CD8-positive, alpha-beta memory T cell (primary cell): ENCODE measurements around the gene RIT2. TPM values are rescaled to one million over a fixed set of nuclear protein-coding genes. Genes with fewer than 3 reads are reported as not detected.

Experiments used
- CTCF ChIA-PET: fragments of 350-600 bp; sonication (Branson Sonifier 250); formaldehyde crosslinking; loops from one replicate; lab custom pipeline; 2021; ENCODE audit warnings: antibody characterized with exemption; lab: Charles Lee
- POLR2A ChIA-PET: fragments of 350-600 bp; sonication (Branson Sonifier 250); formaldehyde crosslinking; loops from one replicate; lab custom pipeline; 2021; ENCODE audit warnings: antibody characterized with exemption; lab: Charles Lee
- DNase-seq, 5 donors: peaks; one replicate each; pipeline versions ENCODE4 v3.0.0 to v3.0.0-alpha.2; 2020 to 2022; ENCODE audit warnings: mixed read lengths in 1 of 5
- H3K27ac ChIP-seq: one replicate; pipeline ENCODE4 v1.7.0; 2013; ENCODE audit warnings: low read depth, mild to moderate bottlenecking, low read length, moderate library complexity
- H3K27me3 ChIP-seq: 2 replicates; pipeline ENCODE4 v1.7.0; 2013; ENCODE audit warnings: low read length, mild to moderate bottlenecking; ENCODE audit not compliant: insufficient read depth, poor library complexity, severe bottlenecking
- H3K36me3 ChIP-seq: 2 replicates; pipeline ENCODE4 v1.7.0; 2013; ENCODE audit warnings: mild to moderate bottlenecking, low read length, moderate library complexity; ENCODE audit not compliant: insufficient read depth
- H3K4me1 ChIP-seq: 2 replicates; pipeline ENCODE4 v1.7.0; 2013; ENCODE audit warnings: mild to moderate bottlenecking, low read length, moderate library complexity; ENCODE audit not compliant: insufficient read depth
- H3K4me3 ChIP-seq: 2 replicates; pipeline ENCODE4 v1.7.0; 2013; ENCODE audit warnings: mild to moderate bottlenecking, low read length
- H3K9me3 ChIP-seq: 2 replicates; pipeline ENCODE4 v1.7.0; 2013; ENCODE audit warnings: mild to moderate bottlenecking, low read length
- H3K27ac Mint-ChIP-seq, 8 donors: one replicate each; pipeline ENCODE4 v1.8.0; 2020 to 2021; ENCODE audit warnings: mixed read lengths in 8 of 8, mild to moderate bottlenecking in 6 of 8, inconsistent platforms in 3 of 8, moderate library complexity in 3 of 8
- H3K27me3 Mint-ChIP-seq, 2 donors: one replicate each; pipeline ENCODE4 v1.8.0; 2020 to 2021; ENCODE audit warnings: mixed read lengths in 2 of 2, mild to moderate bottlenecking in 1 of 2, moderate library complexity in 1 of 2
- H3K36me3 Mint-ChIP-seq, 3 donors: one replicate each; pipeline ENCODE4 v1.8.0; 2020 to 2021; ENCODE audit warnings: mixed read lengths in 3 of 3, inconsistent platforms in 1 of 3, mild to moderate bottlenecking in 1 of 3
- H3K4me1 Mint-ChIP-seq, 3 donors: one replicate each; pipeline ENCODE4 v1.8.0; 2020 to 2021; ENCODE audit warnings: mixed read lengths in 3 of 3, inconsistent platforms in 1 of 3, mild to moderate bottlenecking in 1 of 3
- H3K4me3 Mint-ChIP-seq, 7 donors: one replicate each; pipeline ENCODE4 v1.8.0; 2020 to 2021; ENCODE audit warnings: mixed read lengths in 7 of 7, mild to moderate bottlenecking in 6 of 7, moderate library complexity in 4 of 7, inconsistent platforms in 2 of 7
- H3K9me3 Mint-ChIP-seq, 5 donors: one replicate each; pipeline ENCODE4 v1.8.0; 2020 to 2022; ENCODE audit warnings: mixed read lengths in 5 of 5, mild to moderate bottlenecking in 3 of 5, moderate library complexity in 2 of 5, inconsistent platforms in 1 of 5
- polyA plus RNA-seq: library from polyadenylated mRNA; unstranded; fragments of 300-500 nt; fragmentation: Illumina TruSeq; gene quantifications from one replicate; pipeline ENCODE4 v1.2.3, GENCODE V29; 2021
- total RNA-seq, 2 experiments: library from RNA; stranded (reverse); gene quantifications; one replicate each; pipeline ENCODE4 v1.2.3, GENCODE V29; 2021

RIT2 gene
- total and polyA plus RNA-seq, 3 experiments from 2014 or later: not detected

DNA sequence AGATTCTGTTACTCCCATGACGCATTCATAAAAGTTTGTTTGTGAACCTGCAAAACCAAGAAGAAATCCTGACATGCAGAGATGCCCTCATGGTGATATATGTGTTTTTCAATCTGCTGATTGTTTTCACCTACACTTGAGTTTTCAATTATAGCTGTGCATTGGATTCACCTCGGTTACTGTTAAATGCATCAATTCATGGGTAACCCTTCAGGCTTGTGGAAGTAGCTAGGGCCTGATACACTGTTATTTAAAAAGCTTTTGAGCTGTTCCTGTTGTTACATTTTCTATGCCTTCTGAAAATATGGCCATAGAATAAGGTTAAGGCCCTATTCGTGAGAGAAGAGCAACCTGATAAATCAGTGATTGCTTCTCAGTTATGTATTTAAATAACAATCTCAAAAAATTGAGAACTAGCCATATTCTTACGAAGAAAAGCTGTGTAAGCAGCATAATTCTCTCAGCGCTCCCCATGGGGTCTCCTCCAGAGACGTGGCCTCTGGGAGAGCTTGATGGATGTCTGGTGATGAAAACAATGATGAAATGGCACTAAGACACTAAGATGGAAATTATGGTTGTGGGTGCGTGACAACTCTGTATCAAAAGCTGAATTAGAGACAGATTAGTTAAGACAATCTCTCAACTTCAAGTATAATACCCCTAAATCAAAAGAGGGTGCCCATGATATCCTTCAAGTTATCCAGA is 60.5 kb downstream of the RIT2 start:
- Histone ChIP-seq H3K36me3 (no peaks in the 10 kb centered on the region), H3K4me3 (no peak overlapping the region), H3K27ac (no peak overlapping the region), H3K4me1 (no peaks in the 10 kb centered on the region), H3K27me3 (no peaks in the 10 kb centered on the region), H3K9me3 (no peaks in the 10 kb centered on the region)
- no peak overlapping the region for H3K27ac Mint-ChIP-seq
- no peak for DNase-seq
- no peaks in the 10 kb centered on the region for H3K27me3 Mint-ChIP-seq
- H3K4me3 Mint-ChIP-seq: no peak overlapping the region
- peaks cover 2 to 36% (median 9%) of the 10 kb centered on the region in 5 donors for H3K9me3 Mint-ChIP-seq
- H3K4me1 Mint-ChIP-seq: no peaks in the 10 kb centered on the region
- ChIA-PET CTCF (interaction anchor here (1.1 kb wide), 1 partner anchor 16 kb away, joined by 3 read pairs; no protein-coding TSS in a partner anchor), POLR2A (no interaction called here)
- no peaks in the 10 kb centered on the region for H3K36me3 Mint-ChIP-seq

GRCh38 chr18:43049021-43049420 is 66.5 kb downstream of the RIT2 start:
- Histone ChIP-seq H3K4me1 (no peaks in the 10 kb centered on the region), H3K4me3 (no peak overlapping the region), H3K27me3 (no peaks in the 10 kb centered on the region), H3K27ac (no peak overlapping the region), H3K36me3 (no peaks in the 10 kb centered on the region), H3K9me3 (no peaks in the 10 kb centered on the region)
- no peaks in the 10 kb centered on the region for H3K36me3 Mint-ChIP-seq
- CTCF ChIA-PET: no interaction called here
- POLR2A ChIA-PET: interaction anchor here (0.7 kb wide), 1 partner anchor 9 kb away, joined by 6 read pairs; no protein-coding TSS in a partner anchor
- DNase-seq: no peak
- H3K4me3 Mint-ChIP-seq: no peak overlapping the region
- H3K27me3 Mint-ChIP-seq: no peaks in the 10 kb centered on the region
- H3K9me3 Mint-ChIP-seq: peaks cover 1 to 25% (median 13%) of the 10 kb centered on the region in 5 donors
- H3K27ac Mint-ChIP-seq: no peak overlapping the region
- no peaks in the 10 kb centered on the region for H3K4me1 Mint-ChIP-seq

DNA sequence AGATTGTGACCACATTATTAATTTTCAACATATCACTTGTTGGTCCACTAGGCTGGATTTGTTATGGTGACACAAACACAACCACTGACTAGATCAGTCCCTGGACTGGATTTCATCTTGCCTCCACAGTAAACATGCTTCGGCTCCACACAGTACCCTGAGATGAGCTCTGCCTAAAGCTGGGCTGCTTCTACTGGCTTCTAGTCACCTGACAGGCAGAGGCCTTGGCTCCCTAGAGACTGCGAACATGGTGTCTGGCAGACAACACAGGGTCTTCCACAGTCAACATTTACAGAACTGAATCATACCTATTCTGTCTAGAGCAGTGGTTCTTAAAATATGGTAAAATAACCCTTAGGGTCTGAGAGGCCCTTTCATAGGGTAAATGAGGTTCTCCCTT is 69.2 kb downstream of the RIT2 start:
- no peak for DNase-seq
- Mint-ChIP-seq H3K4me1 (no peaks in the 10 kb centered on the region), H3K27ac (no peak overlapping the region), H3K4me3 (no peak overlapping the region), H3K9me3 (peaks cover 2 to 26% (median 11%) of the 10 kb centered on the region in 5 donors), H3K27me3 (no peaks in the 10 kb centered on the region), H3K36me3 (no peaks in the 10 kb centered on the region)
- no peak overlapping the region for H3K4me3 ChIP-seq
- no peaks in the 10 kb centered on the region for H3K9me3 ChIP-seq
- no peaks in the 10 kb centered on the region for H3K27me3 ChIP-seq
- no peak overlapping the region for H3K27ac ChIP-seq
- POLR2A ChIA-PET: no interaction called here
- H3K4me1 ChIP-seq: no peaks in the 10 kb centered on the region
- CTCF ChIA-PET: no interaction called here
- no peaks in the 10 kb centered on the region for H3K36me3 ChIP-seq

GRCh38 chr18:43043626-43044025 is 71.9 kb downstream of the RIT2 start:
- Histone ChIP-seq H3K27me3 (no peaks in the 10 kb centered on the region), H3K4me3 (no peak overlapping the region), H3K27ac (no peak overlapping the region), H3K9me3 (no peaks in the 10 kb centered on the region), H3K4me1 (no peaks in the 10 kb centered on the region), H3K36me3 (no peaks in the 10 kb centered on the region)
- Mint-ChIP-seq H3K36me3 (no peaks in the 10 kb centered on the region), H3K9me3 (peaks cover under 1 to 29% (median 13%) of the 10 kb centered on the region in 5 donors), H3K27ac (peak overlapping the region in 1 of 8 donors; percentile 42), H3K4me3 (no peak overlapping the region), H3K27me3 (no peaks in the 10 kb centered on the region), H3K4me1 (no peaks in the 10 kb centered on the region)
- CTCF ChIA-PET: no interaction called here
- no peak for DNase-seq
- POLR2A ChIA-PET: no interaction called here

DNA sequence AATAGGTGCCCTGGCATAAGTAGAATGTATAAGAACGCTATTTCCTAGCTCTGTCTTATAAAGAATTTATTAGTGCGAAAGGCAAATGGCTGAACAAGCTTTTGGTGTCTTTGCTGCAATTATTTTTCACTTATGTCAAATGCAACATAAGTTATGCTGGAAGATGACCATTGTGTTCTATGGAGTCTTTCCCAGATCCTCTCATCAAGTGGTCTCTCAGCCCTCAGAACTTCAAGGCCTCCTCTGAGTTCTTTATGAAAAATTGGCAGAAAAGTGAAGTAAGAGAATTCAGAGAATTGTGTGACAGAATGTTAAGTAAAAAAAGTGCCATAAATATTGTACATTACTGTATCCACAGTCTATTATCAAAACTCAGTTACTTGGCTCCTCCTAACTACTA is 75.2 kb downstream of the RIT2 start:
- Mint-ChIP-seq H3K9me3 (peaks cover 5 to 30% (median 17%) of the 10 kb centered on the region in 5 donors), H3K4me3 (no peak overlapping the region), H3K27me3 (no peaks in the 10 kb centered on the region), H3K4me1 (no peaks in the 10 kb centered on the region), H3K36me3 (no peaks in the 10 kb centered on the region), H3K27ac (no peak overlapping the region)
- ChIA-PET POLR2A (no interaction called here), CTCF (no interaction called here)
- Histone ChIP-seq H3K4me3 (no peak overlapping the region), H3K36me3 (no peaks in the 10 kb centered on the region), H3K27ac (no peak overlapping the region), H3K27me3 (no peaks in the 10 kb centered on the region), H3K4me1 (no peaks in the 10 kb centered on the region), H3K9me3 (no peaks in the 10 kb centered on the region)
- DNase-seq: no peak

DNA sequence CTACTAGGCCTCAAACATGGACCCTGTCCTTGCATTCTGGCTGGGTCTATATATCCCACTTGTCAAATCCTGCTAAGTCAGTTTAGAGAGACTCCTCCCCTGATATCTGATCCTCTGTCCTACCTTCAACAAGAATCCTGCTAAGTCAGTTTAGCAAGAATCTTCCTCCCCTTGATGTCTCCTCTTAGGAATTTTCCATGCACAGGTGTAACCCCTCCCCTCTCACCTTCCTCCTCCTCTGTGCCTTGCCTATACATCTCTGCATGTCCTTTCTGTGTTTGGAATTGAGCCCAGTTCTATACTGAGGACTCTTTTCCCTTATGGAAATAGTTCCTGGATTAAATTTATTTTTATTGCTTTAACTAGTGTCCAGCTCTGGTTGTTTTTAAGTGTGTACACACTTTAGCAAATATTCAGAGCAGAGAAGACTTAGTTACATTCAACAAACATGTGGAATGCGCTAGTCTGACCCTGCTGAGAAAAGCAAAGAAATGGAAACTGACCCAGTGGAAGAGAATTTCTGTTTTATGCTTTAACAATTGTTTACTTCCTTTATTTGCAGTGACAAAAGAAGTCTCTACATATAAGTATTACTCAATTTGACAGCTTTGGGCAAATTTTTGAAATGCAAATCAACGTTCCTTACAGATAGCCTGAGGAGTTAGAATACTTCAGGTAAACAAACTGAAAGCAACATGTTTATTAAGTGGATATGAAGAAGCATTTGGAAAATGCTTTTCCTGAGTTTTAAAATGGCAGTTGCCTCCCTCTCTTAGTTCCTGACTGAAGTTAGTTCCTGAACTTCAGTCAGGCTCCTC is 80.6 kb downstream of the RIT2 start:
- Histone ChIP-seq H3K9me3 (no peaks in the 10 kb centered on the region), H3K27me3 (no peaks in the 10 kb centered on the region), H3K27ac (no peak overlapping the region), H3K4me3 (no peak overlapping the region), H3K36me3 (no peaks in the 10 kb centered on the region), H3K4me1 (no peaks in the 10 kb centered on the region)
- POLR2A ChIA-PET: no interaction called here
- Mint-ChIP-seq H3K4me1 (no peaks in the 10 kb centered on the region), H3K27me3 (no peaks in the 10 kb centered on the region), H3K27ac (no peak overlapping the region), H3K9me3 (peaks cover 9 to 33% (median 11%) of the 10 kb centered on the region in 5 donors), H3K36me3 (no peaks in the 10 kb centered on the region), H3K4me3 (no peak overlapping the region)
- CTCF ChIA-PET: no interaction called here
- no peak for DNase-seq

- no peaks in the 10 kb centered on the region for H3K4me1 ChIP-seq
- H3K9me3 ChIP-seq: no peaks in the 10 kb centered on the region
- no peaks in the 10 kb centered on the region for H3K36me3 ChIP-seq
- ChIA-PET POLR2A (no interaction called here), CTCF (no interaction called here)
- no peaks in the 10 kb centered on the region for H3K36me3 Mint-ChIP-seq
- DNase-seq: no peak
- no peaks in the 10 kb centered on the region for H3K27me3 ChIP-seq
- no peaks in the 10 kb centered on the region for H3K27me3 Mint-ChIP-seq
- no peaks in the 10 kb centered on the region for H3K4me1 Mint-ChIP-seq
- H3K27ac Mint-ChIP-seq: no peak overlapping the region
- H3K27ac ChIP-seq: no peak overlapping the region
- peaks cover 0 to 18% (median 14%) of the 10 kb centered on the region in 5 donors for H3K9me3 Mint-ChIP-seq
- H3K4me3 ChIP-seq: no peak overlapping the region
- no peak overlapping the region for H3K4me3 Mint-ChIP-seq
Measured at GRCh38 chr18:43031169-43031568, 84.3 kb downstream of the RIT2 start.

DNA sequence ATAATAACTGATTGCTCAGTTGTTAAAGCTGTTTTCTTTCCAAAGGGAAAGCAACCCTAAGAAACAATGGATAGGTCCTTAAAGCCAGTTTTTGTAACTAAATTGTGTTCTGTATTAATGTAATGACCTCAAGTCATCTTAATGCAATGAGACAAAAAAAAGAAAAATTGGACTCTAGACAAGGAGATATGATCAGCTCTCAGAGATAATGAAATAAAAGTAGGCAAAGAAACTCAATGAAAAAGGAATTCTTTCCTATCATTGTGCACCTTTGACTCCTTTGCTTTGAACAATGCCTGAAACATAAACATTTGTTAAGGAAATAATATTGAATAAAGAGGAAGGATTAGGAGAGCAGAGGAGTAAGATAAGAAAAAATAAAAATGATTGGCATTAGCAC is 86.1 kb downstream of the RIT2 start:
- H3K27ac Mint-ChIP-seq: no peak overlapping the region

More for the DNA sequence above, 86.1 kb downstream of the RIT2 start:
- Mint-ChIP-seq H3K27me3 (no peaks in the 10 kb centered on the region), H3K36me3 (no peaks in the 10 kb centered on the region), H3K4me1 (no peaks in the 10 kb centered on the region), H3K9me3 (peaks cover 0 to 12% (median 10%) of the 10 kb centered on the region in 5 donors), H3K4me3 (no peak overlapping the region)
- no peak for DNase-seq
- Histone ChIP-seq H3K4me3 (no peak overlapping the region), H3K27ac (no peak overlapping the region), H3K27me3 (no peaks in the 10 kb centered on the region), H3K9me3 (no peaks in the 10 kb centered on the region), H3K36me3 (no peaks in the 10 kb centered on the region), H3K4me1 (no peaks in the 10 kb centered on the region)
- ChIA-PET POLR2A (no interaction called here), CTCF (no interaction called here)
